Epithelial cell of esophagus (primary cell): Measurements from ENCODE around the gene ABLIM2.
A peak's percentile ranks its signal among the peaks of the same experiment; 100 is the strongest.

ENCODE experiments used
- DNase-seq: peaks from one replicate; pipeline ENCODE4 v3.0.0; 2010; ENCODE audit warnings: low read depth
- H3K4me3 ChIP-seq: 2 replicates; pipeline ENCODE4 v1.5.1; 2011; ENCODE audit warnings: mild to moderate bottlenecking, low read length, control low read depth
- TF ChIP-seq, protein P1 (sequence below): IDR thresholded peaks from 2 replicates; pipeline ENCODE4 v1.5.1; 2011; ENCODE audit warnings: low read depth, mild to moderate bottlenecking, low read length, control low read depth, inconsistent platforms; ENCODE audit not compliant: insufficient read depth; ENCODE audit errors: missing control alignments

The ABLIM2 gene

DNA sequence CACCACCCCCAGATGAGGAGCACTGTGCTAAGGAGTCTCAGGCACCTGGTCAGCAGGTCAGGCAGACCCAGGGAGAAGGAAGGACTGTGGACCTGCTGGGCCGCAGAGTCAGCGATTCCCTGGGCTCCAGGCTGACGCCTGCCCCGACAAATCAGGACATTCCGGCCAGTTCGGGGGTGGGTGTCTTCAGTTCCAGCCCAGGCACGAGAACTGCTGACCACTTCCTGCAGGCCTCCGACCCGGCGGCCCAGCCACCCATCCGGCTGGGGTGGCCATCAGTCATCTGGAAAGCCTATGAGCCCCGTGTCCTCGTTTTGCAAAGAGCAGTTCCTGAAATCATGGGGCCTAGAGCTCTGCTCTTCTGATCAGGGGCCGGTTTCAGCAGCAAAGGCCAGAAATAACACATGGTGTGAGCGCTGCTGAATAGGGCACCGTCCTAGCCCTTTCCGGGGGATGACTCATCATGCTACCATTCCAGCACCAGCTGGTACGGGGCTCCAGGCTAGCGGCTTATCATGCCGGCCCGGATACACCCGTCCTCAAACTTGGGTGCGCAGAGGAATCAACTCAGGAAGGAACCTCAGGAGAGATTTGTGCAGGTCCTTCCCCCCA is 32.6 kb upstream of the ABLIM2 start:
- H3K4me3 ChIP-seq = no peak overlapping the region
- TF ChIP-seq, protein P1, sequence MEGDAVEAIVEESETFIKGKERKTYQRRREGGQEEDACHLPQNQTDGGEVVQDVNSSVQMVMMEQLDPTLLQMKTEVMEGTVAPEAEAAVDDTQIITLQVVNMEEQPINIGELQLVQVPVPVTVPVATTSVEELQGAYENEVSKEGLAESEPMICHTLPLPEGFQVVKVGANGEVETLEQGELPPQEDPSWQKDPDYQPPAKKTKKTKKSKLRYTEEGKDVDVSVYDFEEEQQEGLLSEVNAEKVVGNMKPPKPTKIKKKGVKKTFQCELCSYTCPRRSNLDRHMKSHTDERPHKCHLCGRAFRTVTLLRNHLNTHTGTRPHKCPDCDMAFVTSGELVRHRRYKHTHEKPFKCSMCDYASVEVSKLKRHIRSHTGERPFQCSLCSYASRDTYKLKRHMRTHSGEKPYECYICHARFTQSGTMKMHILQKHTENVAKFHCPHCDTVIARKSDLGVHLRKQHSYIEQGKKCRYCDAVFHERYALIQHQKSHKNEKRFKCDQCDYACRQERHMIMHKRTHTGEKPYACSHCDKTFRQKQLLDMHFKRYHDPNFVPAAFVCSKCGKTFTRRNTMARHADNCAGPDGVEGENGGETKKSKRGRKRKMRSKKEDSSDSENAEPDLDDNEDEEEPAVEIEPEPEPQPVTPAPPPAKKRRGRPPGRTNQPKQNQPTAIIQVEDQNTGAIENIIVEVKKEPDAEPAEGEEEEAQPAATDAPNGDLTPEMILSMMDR = no peak
- peak; percentile 81 for DNase-seq

DNA sequence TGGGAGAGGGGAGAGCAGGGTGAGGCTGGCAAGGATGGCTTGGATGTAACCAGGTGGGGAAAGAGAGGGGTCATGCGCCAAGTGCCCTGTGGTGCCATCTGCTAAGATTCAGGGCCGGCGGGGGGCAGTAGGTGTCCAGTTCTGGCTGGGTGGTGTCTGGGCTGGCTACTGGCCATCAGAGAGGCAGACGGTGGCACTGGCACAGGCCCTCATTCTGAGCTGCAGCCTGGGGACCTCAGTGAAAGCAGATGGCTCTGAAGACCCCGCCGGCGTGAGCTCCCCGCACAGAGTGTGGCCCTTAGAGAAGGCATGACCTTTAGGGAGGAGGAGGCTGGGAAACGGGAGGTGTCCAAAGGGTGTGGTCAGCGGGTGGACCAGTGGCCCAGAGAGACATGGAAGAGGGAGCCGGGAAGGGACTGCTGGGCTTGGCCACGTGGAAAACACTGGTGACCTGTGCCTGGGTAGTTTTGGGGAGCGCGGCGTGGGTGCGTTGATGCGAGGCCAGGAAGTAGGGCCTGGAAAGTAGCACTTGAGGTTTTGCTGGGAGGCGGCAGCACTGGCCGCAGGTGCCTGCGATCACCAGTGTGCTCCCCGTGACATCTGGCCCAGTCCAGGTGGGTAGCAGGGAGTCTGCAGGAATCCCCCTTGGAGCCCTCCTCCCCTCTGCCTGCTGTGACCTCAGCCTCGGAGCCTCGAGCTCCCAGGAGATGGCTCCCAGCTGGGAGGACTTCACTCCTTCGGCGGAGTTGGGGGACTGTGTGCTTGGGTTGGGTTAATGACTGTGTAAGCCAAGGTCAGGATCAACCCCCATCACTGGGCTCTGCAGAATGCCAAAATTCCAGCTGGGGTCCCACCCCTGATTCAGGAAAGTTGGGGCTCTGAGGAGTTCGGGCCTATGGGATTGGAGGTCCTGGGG is 31.2 kb upstream of the ABLIM2 start:
- TF ChIP-seq, protein P1 = no peak
- no peak for DNase-seq
- H3K4me3 ChIP-seq = no peak overlapping the region

- no peak overlapping the region for H3K4me3 ChIP-seq
- DNase-seq = peak; percentile 99
- TF ChIP-seq, protein P1 = no peak
Measured at GRCh38 chr4:8188743-8189550, 30.3 kb upstream of the ABLIM2 start.

DNA sequence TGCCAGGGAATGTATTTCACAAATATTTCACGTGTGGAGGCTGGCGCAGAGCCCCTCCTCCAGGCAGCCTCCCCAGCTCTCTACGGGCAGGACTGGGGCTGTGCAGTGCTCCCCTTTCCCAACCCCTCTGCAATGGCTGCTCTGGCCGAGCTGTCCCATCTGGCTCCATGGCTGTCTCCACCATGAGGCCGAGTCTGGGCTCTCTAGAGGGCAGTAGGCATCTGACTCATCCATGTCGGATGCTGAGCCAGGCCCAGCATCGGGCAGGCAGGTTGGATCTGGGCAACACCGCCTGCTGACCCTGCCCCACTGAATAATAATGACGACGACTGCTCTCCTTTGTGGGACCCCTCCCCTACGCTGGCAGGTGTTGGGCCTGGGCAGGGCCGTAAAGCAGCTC is 29.5 kb upstream of the ABLIM2 start:
- DNase-seq = peak; percentile 56
- TF ChIP-seq, protein P1 = no peak
- no peak overlapping the region for H3K4me3 ChIP-seq

GRCh38 chr4:8185930-8186329 is 27.3 kb upstream of the ABLIM2 start:
- no peak overlapping the region for H3K4me3 ChIP-seq
- no peak for DNase-seq

DNA sequence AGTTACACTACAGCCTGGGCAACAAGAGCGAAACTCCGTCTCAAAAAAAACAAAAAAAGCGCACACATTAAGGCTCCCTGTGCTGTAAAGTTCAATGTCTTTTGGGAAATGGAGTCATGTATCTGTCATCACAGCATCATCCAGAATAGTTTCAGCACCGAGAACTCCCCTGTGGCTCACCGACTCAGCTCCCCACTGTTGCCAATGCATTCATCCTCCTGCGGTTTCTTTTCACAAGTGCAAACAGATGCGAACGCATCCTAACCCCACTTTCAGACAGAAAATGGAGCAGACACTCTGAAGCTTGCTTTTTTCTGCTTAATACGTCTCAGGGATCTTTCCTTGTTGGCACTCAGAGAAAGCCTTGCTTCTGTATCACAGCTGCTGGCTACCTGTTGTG is 26.7 kb upstream of the ABLIM2 start:
- TF ChIP-seq, protein P1 = no peak
- H3K4me3 ChIP-seq = no peak overlapping the region
- DNase-seq = peak; percentile 94

More at GRCh38 chr4:8185930-8186329, 27.3 kb upstream of the ABLIM2 start:
- TF ChIP-seq, protein P1 = no peak
